ENCODE measurements around the gene SPACA7. TPM values are rescaled to one million over a fixed set of nuclear protein-coding genes. Genes with fewer than 3 reads are reported as not detected.

Gene SPACA7
- total and polyA plus RNA-seq, 4 donors: not detected

- H3K27me3 ChIP-seq (ENCODE audit: control insufficient read depth in 4 of 4, insufficient read depth in 4 of 4, low read length in 3 of 4): no peaks in the 10 kb centered on the region
- no peak for DNase-seq (ENCODE audit: low spot score)
- H3K36me3 ChIP-seq (ENCODE audit: control insufficient read depth in 4 of 4, insufficient read depth in 3 of 4, low read depth in 1 of 4, low read length in 3 of 4): no peaks in the 10 kb centered on the region
- no peak overlapping the region for H3K4me3 ChIP-seq (ENCODE audit: low read depth in 1 of 3, low read length in 3 of 3)
- peaks cover 0 to 8% (median 3%) of the 10 kb centered on the region in 4 donors for H3K4me1 ChIP-seq (ENCODE audit: control insufficient read depth in 4 of 4, insufficient read depth in 4 of 4, low read length in 3 of 4)
- WGBS: 78% methylated on average over 12 of the region's 12 CpGs
- no peak overlapping the region for H3K9ac ChIP-seq (ENCODE audit: low read depth in 1 of 2, low read length in 2 of 2)
- no peaks in the 10 kb centered on the region for H3K9me3 ChIP-seq (ENCODE audit: control insufficient read depth in 4 of 4, low read length in 3 of 4)
- TF ChIP-seq HNF4A (conservative IDR thresholded peaks at IDR 0.05): no peak
- no peak for TF ChIP-seq YY1 (IDR thresholded peaks at IDR 0.05)
- TF ChIP-seq CTCF (IDR thresholded peaks at IDR 0.05; ENCODE audit: low read depth, low read length, missing input control): no peak
- TF ChIP-seq FOXA2 (IDR thresholded peaks at IDR 0.05): no peak
- TF ChIP-seq REST (IDR thresholded peaks at IDR 0.05): no peak
- TF ChIP-seq GABPA (IDR thresholded peaks at IDR 0.05 in 1 of 2, conservative IDR thresholded peaks at IDR 0.05 in 1 of 2): no peak
- TF ChIP-seq NR2F2 (IDR thresholded peaks at IDR 0.05): no peak
- no peak for TF ChIP-seq SP1 (IDR thresholded peaks at IDR 0.05)
- no peak for TF ChIP-seq JUND (IDR thresholded peaks at IDR 0.05)
- TF ChIP-seq, protein P1, sequence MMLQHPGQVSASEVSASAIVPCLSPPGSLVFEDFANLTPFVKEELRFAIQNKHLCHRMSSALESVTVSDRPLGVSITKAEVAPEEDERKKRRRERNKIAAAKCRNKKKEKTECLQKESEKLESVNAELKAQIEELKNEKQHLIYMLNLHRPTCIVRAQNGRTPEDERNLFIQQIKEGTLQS (IDR thresholded peaks at IDR 0.05): no peak
- TF ChIP-seq EGR1 (IDR thresholded peaks at IDR 0.05; ENCODE audit: low read depth in 2 of 2): no peak
- no peak overlapping the region for H3K27ac ChIP-seq (ENCODE audit: low read depth in 1 of 2, low read length in 2 of 2)
Observed at GRCh38 chr13:112446347-112446861, 70.2 kb downstream of the SPACA7 start.

GRCh38 chr13:112446867-112447266 lies 70.7 kb downstream of the SPACA7 start:
- Histone ChIP-seq H3K9ac (ENCODE audit: low read depth in 1 of 2, low read length in 2 of 2) (no peak overlapping the region), H3K9me3 (ENCODE audit: control insufficient read depth in 4 of 4, low read length in 3 of 4) (no peaks in the 10 kb centered on the region), H3K36me3 (ENCODE audit: control insufficient read depth in 4 of 4, insufficient read depth in 3 of 4, low read depth in 1 of 4, low read length in 3 of 4) (no peaks in the 10 kb centered on the region), H3K27me3 (ENCODE audit: control insufficient read depth in 4 of 4, insufficient read depth in 4 of 4, low read length in 3 of 4) (no peaks in the 10 kb centered on the region), H3K27ac (ENCODE audit: low read depth in 1 of 2, low read length in 2 of 2) (no peak overlapping the region), H3K4me3 (ENCODE audit: low read depth in 1 of 3, low read length in 3 of 3) (no peak overlapping the region), H3K4me1 (ENCODE audit: control insufficient read depth in 4 of 4, insufficient read depth in 4 of 4, low read length in 3 of 4) (peaks cover 0 to 9% (median 3%) of the 10 kb centered on the region in 4 donors)
- WGBS: 91% methylated on average over 14 of the region's 14 CpGs
- peak; percentile 30 for DNase-seq (ENCODE audit: low spot score)
- TF ChIP-seq TAF1 (conservative IDR thresholded peaks at IDR 0.05) (no peak), RXRA (IDR thresholded peaks at IDR 0.05) (no peak), HNF4G (IDR thresholded peaks at IDR 0.05) (no peak), FOXA2 (IDR thresholded peaks at IDR 0.05) (no peak), SP1 (IDR thresholded peaks at IDR 0.05) (no peak), CTCF (IDR thresholded peaks at IDR 0.05; ENCODE audit: low read depth, low read length, missing input control) (no peak), EGR1 (IDR thresholded peaks at IDR 0.05; ENCODE audit: low read depth in 2 of 2) (no peak), HNF4A (conservative IDR thresholded peaks at IDR 0.05) (no peak), JUND (IDR thresholded peaks at IDR 0.05) (no peak)
- TF ChIP-seq, protein P1 (IDR thresholded peaks at IDR 0.05): no peak
